Bronchial epithelial cell (primary cell): Measurements from ENCODE around the gene PLXND1. TPM values are rescaled to one million over a fixed set of nuclear protein-coding genes. Genes with fewer than 3 reads are reported as not detected.

Experiments
- DNase-seq: peaks from one replicate; pipeline ENCODE4 v3.0.0-alpha.2; 2010; ENCODE audit warnings: low read depth
- FAIRE-seq: peaks from 2 replicates; lab custom pipeline; 2011; peaks lifted over from hg19 to GRCh38; lab: Jason Lieb, UNC
- H3K27me3 ChIP-seq: 2 replicates; pipeline ENCODE4 v1.5.1; 2011; ENCODE audit warnings: low read length; ENCODE audit not compliant: control insufficient read depth, insufficient read depth
- H3K36me3 ChIP-seq: 2 replicates; pipeline ENCODE4 v1.5.1; 2011; ENCODE audit warnings: low read length; ENCODE audit not compliant: control insufficient read depth, insufficient read depth
- H3K4me3 ChIP-seq: 2 replicates; pipeline ENCODE4 v1.5.1; 2011; ENCODE audit warnings: mild to moderate bottlenecking, low read depth, low read length, control low read depth
- CTCF ChIP-seq: IDR thresholded peaks from 2 replicates; pipeline ENCODE4 v1.5.1; 2011; ENCODE audit warnings: mild to moderate bottlenecking, moderate library complexity, low read length, control low read depth, inconsistent platforms; ENCODE audit not compliant: insufficient read depth, severe bottlenecking
- total RNA-seq: library from RNA; depleted of rRNA; stranded (reverse); fragments of >200 nt; gene quantifications from 2 replicates; pipeline ENCODE4 v1.2.1, GENCODE V29; 2014

The PLXND1 gene
- total RNA-seq, 1 donor from 2014 or later: 2.4 TPM

GRCh38 chr3:129617381-129618185 is 11.1 kb upstream of the PLXND1 start:
- DNase-seq (no peak), FAIRE-seq (no peak)
- H3K36me3 ChIP-seq: no peaks in the 10 kb centered on the region
- no peaks in the 10 kb centered on the region for H3K27me3 ChIP-seq
- no peak overlapping the region for H3K4me3 ChIP-seq
- no peak for TF ChIP-seq CTCF

GRCh38 chr3:129616713-129617112 is 10.2 kb upstream of the PLXND1 start:
- DNase-seq (peak; percentile 35), FAIRE-seq (no peak)
- H3K36me3 ChIP-seq: no peaks in the 10 kb centered on the region
- no peak for TF ChIP-seq CTCF
- no peak overlapping the region for H3K4me3 ChIP-seq
- H3K27me3 ChIP-seq: no peaks in the 10 kb centered on the region

- no peak for DNase-seq
- Histone ChIP-seq H3K4me3 (no peak overlapping the region), H3K36me3 (no peaks in the 10 kb centered on the region), H3K27me3 (no peaks in the 10 kb centered on the region)
- no peak for TF ChIP-seq CTCF
- no peak for FAIRE-seq
These were observed 9.8 kb upstream of the PLXND1 start for GRCh38 chr3:129616291-129616690.

- TF ChIP-seq CTCF: no peak
- FAIRE-seq (no peak), DNase-seq (no peak)
- no peaks in the 10 kb centered on the region for H3K36me3 ChIP-seq
- H3K27me3 ChIP-seq: no peaks in the 10 kb centered on the region
- H3K4me3 ChIP-seq: no peak overlapping the region
These were observed 9.3 kb upstream of the PLXND1 start for GRCh38 chr3:129615751-129616281.

GRCh38 chr3:129614927-129615363 is 8.5 kb upstream of the PLXND1 start:
- FAIRE-seq: no peak
- no peaks in the 10 kb centered on the region for H3K36me3 ChIP-seq
- H3K27me3 ChIP-seq: no peaks in the 10 kb centered on the region
- no peak for DNase-seq
- no peak overlapping the region for H3K4me3 ChIP-seq
- TF ChIP-seq CTCF: no peak

- no peak overlapping the region for H3K4me3 ChIP-seq
- no peak for FAIRE-seq
- no peak for TF ChIP-seq CTCF
- H3K36me3 ChIP-seq: no peaks in the 10 kb centered on the region
- no peak for DNase-seq
- H3K27me3 ChIP-seq: no peaks in the 10 kb centered on the region
These were observed 8.0 kb upstream of the PLXND1 start for GRCh38 chr3:129614435-129614834.
